Mammary epithelial cell (primary cell): ENCODE data around the gene TFIP11.

Source experiments
- CTCF ChIP-seq, 2 donors: IDR thresholded peaks in 1 of 2; conservative IDR thresholded peaks in 1 of 2; 2 replicates each; pipeline ENCODE4 v1.5.1; 2011 to 2012; ENCODE audit warnings: inconsistent platforms in 2 of 2, low read length in 2 of 2, mild to moderate bottlenecking in 2 of 2, control low read depth in 1 of 2, low read depth in 1 of 2; ENCODE audit not compliant: insufficient read depth in 1 of 2; ENCODE audit errors: extremely low read depth in 1 of 2
- EZH2 ChIP-seq: IDR thresholded peaks from 2 replicates; pipeline ENCODE4 v1.6.1; 2012; ENCODE audit warnings: low read length, inconsistent platforms, borderline replicate concordance

GRCh38 chr22:26501996-26502395 lies 10.3 kb downstream of the TFIP11 start:
- no peak for TF ChIP-seq CTCF (conservative IDR thresholded peaks at IDR 0.05 in 1 of 2, IDR thresholded peaks at IDR 0.05 in 1 of 2; ENCODE audit: extremely low read depth in 1 of 2, insufficient read depth in 1 of 2, low read depth in 1 of 2, low read length in 2 of 2)
- no peak for TF ChIP-seq EZH2
